HepG2 (cell line): ENCODE data around the gene C22orf31.

Experiments
- BCL6 ChIP-seq: IDR thresholded peaks from 2 replicates; pipeline ENCODE4 v1.6.1; 2016; ENCODE audit warnings: missing genetic modification reagents, missing compliant biosample characterization
- CTCF ChIP-seq: sonication (generic); formaldehyde crosslinking; IDR thresholded peaks from 2 replicates; pipeline ENCODE4 v1.5.0; 2020; ENCODE audit warnings: mild to moderate bottlenecking, missing genetic modification reagents, moderate library complexity
- IRF2 ChIP-seq: IDR thresholded peaks from 2 replicates; pipeline ENCODE4 v1.6.1; 2018; ENCODE audit warnings: missing genetic modification reagents, missing compliant biosample characterization
- PHF21A ChIP-seq: sonication (generic); formaldehyde crosslinking; IDR thresholded peaks from 2 replicates; pipeline ENCODE4 v1.5.0; 2020; ENCODE audit warnings: mild to moderate bottlenecking, missing genetic modification reagents
- PHF8 ChIP-seq: sonication (generic); formaldehyde crosslinking; IDR thresholded peaks from 2 replicates; pipeline ENCODE4 v1.5.0; 2020; ENCODE audit warnings: missing genetic modification reagents
- POLR2A ChIP-seq, 2 experiments: IDR thresholded peaks; 2 replicates each; pipeline ENCODE4 v1.6.1; 2011; ENCODE audit warnings: low read depth in 2 of 2, low read length in 2 of 2, mild to moderate bottlenecking in 1 of 2, moderate library complexity in 1 of 2; ENCODE audit not compliant: insufficient read depth in 1 of 2
- POLR2AphosphoS2 ChIP-seq: IDR thresholded peaks from 2 replicates; pipeline ENCODE4 v1.6.1; 2011; ENCODE audit warnings: low read depth, low read length, improper control_type of control experiment
- RFX5 ChIP-seq: IDR thresholded peaks from 2 replicates; pipeline ENCODE4 v1.6.1; 2011; ENCODE audit warnings: low read depth, low read length, improper control_type of control experiment
- ZNF326 ChIP-seq: sonication (generic); formaldehyde crosslinking; IDR thresholded peaks from 2 replicates; pipeline ENCODE4 v1.4.0; 2020; ENCODE audit warnings: missing genetic modification reagents, borderline replicate concordance
- TF ChIP-seq, protein P1 (sequence below): sonication (generic); formaldehyde crosslinking; IDR thresholded peaks from 2 replicates; pipeline ENCODE4 v1.4.0; 2020; ENCODE audit warnings: missing genetic modification reagents, mild to moderate bottlenecking, borderline replicate concordance

GRCh38 chr22:29022101-29022817, 39.4 kb downstream of the C22orf31 start:
- TF ChIP-seq PHF21A (CRISPR knock-in tag) (peak; percentile 52; the same call in 1 of the 2 replicates), POLR2AphosphoS2 (no peak), CTCF (CRISPR knock-in tag) (no peak), BCL6 (CRISPR knock-in tag) (no peak; the same call in 1 of the 2 replicates), ZNF326 (CRISPR knock-in tag) (no peak), PHF8 (CRISPR knock-in tag) (no peak), IRF2 (no peak), POLR2A (IDR thresholded peaks at IDR 0.05; ENCODE audit: insufficient read depth in 1 of 2, low read depth in 2 of 2, low read length in 2 of 2) (peak in 1 of 2 experiments; percentile 64; a peak in 2 of 4 replicates), RFX5 (no peak)
- TF ChIP-seq, protein P1, sequence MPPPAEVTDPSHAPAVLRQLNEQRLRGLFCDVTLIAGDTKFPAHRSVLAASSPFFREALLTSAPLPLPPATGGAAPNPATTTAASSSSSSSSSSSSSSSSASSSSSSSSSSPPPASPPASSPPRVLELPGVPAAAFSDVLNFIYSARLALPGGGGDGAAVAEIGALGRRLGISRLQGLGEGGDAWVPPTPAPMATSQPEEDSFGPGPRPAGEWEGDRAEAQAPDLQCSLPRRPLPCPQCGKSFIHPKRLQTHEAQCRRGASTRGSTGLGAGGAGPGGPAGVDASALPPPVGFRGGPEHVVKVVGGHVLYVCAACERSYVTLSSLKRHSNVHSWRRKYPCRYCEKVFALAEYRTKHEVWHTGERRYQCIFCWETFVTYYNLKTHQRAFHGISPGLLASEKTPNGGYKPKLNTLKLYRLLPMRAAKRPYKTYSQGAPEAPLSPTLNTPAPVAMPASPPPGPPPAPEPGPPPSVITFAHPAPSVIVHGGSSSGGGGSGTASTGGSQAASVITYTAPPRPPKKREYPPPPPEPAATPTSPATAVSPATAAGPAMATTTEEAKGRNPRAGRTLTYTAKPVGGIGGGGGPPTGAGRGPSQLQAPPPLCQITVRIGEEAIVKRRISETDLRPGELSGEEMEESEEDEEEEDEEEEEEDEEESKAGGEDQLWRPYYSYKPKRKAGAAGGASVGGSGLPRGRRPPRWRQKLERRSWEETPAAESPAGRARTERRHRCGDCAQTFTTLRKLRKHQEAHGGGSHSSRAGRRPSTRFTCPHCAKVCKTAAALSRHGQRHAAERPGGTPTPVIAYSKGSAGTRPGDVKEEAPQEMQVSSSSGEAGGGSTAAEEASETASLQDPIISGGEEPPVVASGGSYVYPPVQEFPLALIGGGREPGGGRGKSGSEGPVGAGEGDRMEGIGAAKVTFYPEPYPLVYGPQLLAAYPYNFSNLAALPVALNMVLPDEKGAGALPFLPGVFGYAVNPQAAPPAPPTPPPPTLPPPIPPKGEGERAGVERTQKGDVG (CRISPR knock-in tag): no peak
